Measurements from ENCODE around the gene TLL2. TPM values are rescaled to one million over a fixed set of nuclear protein-coding genes. Genes with fewer than 3 reads are reported as not detected.

Gene TLL2
- total and polyA plus RNA-seq, 11 donors, result 1.8 to 8.6 (median 4.6) TPM

DNA sequence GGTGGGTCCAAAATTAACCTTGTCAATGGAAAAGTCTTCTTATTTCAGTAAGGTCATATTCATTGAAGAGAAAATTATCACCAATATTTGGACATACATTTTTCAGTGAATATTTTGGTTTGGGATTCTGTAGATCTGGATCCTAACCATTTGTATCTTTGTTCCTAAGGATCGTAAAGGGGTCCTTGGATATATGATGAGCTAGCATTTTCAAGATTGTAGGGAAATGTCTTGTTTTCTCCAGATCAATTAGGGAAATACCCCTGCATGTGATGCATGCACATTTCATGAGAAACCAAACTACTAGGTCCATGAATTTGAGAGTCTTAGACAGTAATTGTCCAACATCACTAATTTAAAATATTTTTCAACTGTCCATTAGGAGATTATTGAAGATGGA is 191.5 kb downstream of the TLL2 start:
- DNase-seq, result no peak
- intact Hi-C loops (cut with DNase I), result no loop called here
- Histone ChIP-seq H3K27ac (no peak overlapping the region), H3K36me3 (no peaks in the 10 kb centered on the region), H3K27me3 (peaks cover 0 to 30% (median 0%) of the 10 kb centered on the region in 9 donors), H3K9me3 (no peaks in the 10 kb centered on the region), H3K4me3 (no peak overlapping the region), H3K4me1 (no peaks in the 10 kb centered on the region)
- WGBS, 4 donors, result 83 to 92% (median 87%) methylated on average over 1 of the region's 1 CpG
- ATAC-seq, result no peak
- TF ChIP-seq POLR2A (IDR thresholded peaks at IDR 0.05), result no peak
- TF ChIP-seq, protein P1, sequence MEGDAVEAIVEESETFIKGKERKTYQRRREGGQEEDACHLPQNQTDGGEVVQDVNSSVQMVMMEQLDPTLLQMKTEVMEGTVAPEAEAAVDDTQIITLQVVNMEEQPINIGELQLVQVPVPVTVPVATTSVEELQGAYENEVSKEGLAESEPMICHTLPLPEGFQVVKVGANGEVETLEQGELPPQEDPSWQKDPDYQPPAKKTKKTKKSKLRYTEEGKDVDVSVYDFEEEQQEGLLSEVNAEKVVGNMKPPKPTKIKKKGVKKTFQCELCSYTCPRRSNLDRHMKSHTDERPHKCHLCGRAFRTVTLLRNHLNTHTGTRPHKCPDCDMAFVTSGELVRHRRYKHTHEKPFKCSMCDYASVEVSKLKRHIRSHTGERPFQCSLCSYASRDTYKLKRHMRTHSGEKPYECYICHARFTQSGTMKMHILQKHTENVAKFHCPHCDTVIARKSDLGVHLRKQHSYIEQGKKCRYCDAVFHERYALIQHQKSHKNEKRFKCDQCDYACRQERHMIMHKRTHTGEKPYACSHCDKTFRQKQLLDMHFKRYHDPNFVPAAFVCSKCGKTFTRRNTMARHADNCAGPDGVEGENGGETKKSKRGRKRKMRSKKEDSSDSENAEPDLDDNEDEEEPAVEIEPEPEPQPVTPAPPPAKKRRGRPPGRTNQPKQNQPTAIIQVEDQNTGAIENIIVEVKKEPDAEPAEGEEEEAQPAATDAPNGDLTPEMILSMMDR (IDR thresholded peaks at IDR 0.05), result no peak

DNA sequence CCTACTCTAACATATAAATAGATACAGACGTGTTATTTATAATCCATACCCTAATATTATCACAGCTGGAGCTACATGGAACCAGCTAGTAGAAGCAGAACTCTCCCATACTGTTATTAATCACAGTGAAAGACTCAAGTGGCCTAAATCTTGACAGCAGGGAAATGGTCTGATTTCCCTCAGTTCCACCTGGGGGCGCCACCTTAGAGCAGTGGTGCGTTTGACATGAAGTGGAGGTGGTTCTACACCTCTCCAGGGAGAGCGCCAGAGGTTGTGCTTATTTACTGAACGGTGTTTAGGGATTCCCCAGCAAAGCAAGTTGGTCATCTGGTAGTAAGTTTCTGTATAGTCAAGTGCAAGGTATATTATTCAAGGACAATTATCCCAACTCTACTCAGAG is 191.9 kb downstream of the TLL2 start:
- Histone ChIP-seq H3K4me3 (no peak overlapping the region), H3K9me3 (no peaks in the 10 kb centered on the region), H3K27ac (no peak overlapping the region), H3K4me1 (no peaks in the 10 kb centered on the region), H3K36me3 (no peaks in the 10 kb centered on the region), H3K27me3 (peaks cover 0 to 32% (median 0%) of the 10 kb centered on the region in 9 donors)
- DNase-seq (no peak), ATAC-seq (no peak)
- TF ChIP-seq, protein P1 (IDR thresholded peaks at IDR 0.05), result no peak
- no peak for TF ChIP-seq POLR2A (IDR thresholded peaks at IDR 0.05)
- WGBS, 4 donors, result 34 to 49% (median 47%) methylated on average over 5 of the region's 5 CpGs
- intact Hi-C loops (cut with DNase I), result no loop called here

GRCh38 chr10:96319754-96320474 is 193.8 kb downstream of the TLL2 start:
- H3K27ac ChIP-seq, result no peak overlapping the region
- TF ChIP-seq, protein P1 (IDR thresholded peaks at IDR 0.05), result no peak
- no peak for TF ChIP-seq POLR2A (IDR thresholded peaks at IDR 0.05)
- no peak overlapping the region for H3K4me3 ChIP-seq
- intact Hi-C loops (cut with DNase I), result no loop called here
- H3K36me3 ChIP-seq, result no peaks in the 10 kb centered on the region
- H3K27me3 ChIP-seq, result peaks cover 0 to 38% (median 0%) of the 10 kb centered on the region in 9 donors
- ATAC-seq, result no peak
- DNase-seq, result no peak
- no peaks in the 10 kb centered on the region for H3K4me1 ChIP-seq
- no peaks in the 10 kb centered on the region for H3K9me3 ChIP-seq
- 38 to 51% (median 41%) methylated on average over 3 of the region's 3 CpGs for WGBS, 4 donors

DNA sequence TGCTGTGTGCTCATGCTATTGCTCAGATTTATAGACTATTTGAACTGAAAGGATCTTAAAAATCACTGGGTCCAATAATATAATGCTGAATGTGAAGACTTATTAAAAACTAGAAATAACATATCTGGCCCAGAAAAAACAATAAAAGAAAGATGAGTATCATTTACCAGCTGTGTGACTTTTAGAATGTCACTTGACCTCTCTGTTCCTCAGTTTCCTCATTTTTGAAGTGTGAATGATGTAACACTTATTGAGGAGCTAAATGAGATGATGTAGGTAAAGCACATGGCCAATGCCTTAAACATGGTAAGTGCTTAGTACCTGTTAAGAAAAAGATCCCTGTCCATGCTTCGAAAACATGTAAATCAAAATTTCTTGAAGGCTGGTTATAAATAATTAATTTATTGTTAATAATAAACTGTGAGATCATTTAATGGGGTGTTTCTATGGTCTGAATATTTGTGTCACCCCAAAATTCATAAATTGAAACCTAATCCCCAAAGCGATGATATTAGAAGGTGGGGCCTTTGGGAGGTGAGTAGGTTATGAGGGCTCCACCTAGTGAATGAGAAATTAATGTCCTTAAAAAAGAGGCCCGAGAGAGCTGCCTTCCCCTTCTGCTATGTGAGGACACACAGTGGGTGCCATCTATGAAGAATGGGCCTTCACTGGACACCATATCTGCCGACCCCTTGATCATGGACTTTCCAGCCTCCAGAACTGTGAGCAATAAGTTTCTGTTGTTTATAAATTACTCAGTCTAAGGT is 196.5 kb downstream of the TLL2 start:
- 75 to 80% (median 79%) methylated on average over 4 of the region's 4 CpGs for WGBS, 4 donors
- no peaks in the 10 kb centered on the region for H3K4me1 ChIP-seq
- no peak overlapping the region for H3K27ac ChIP-seq
- DNase-seq, result no peak
- no peaks in the 10 kb centered on the region for H3K36me3 ChIP-seq
- no peak for ATAC-seq
- H3K9me3 ChIP-seq, result no peaks in the 10 kb centered on the region
- intact Hi-C loops (cut with DNase I), result no loop called here
- peaks cover 0 to 27% (median 0%) of the 10 kb centered on the region in 9 donors for H3K27me3 ChIP-seq
- TF ChIP-seq, protein P1 (IDR thresholded peaks at IDR 0.05), result no peak
- no peak for TF ChIP-seq POLR2A (IDR thresholded peaks at IDR 0.05)
- H3K4me3 ChIP-seq, result no peak overlapping the region
